WERI-Rb-1 (cell line): Measurements from ENCODE around the gene ATP2B3.

Experiments
- DNase-seq: peaks from one replicate; pipeline ENCODE4 v3.0.0-alpha.2; 2020
- H3K27ac ChIP-seq: fragments of 250-450 bp; sonication (Bioruptor Pico); 2 replicates; pipeline ENCODE4 v1.5.1; 2020; ENCODE audit warnings: mild to moderate bottlenecking, moderate library complexity
- H3K27me3 ChIP-seq: fragments of 250-450 bp; sonication (Bioruptor Pico); 2 replicates; pipeline ENCODE4 v1.5.1; 2021; ENCODE audit warnings: mild to moderate bottlenecking, low read depth, moderate library complexity; ENCODE audit not compliant: insufficient read depth, severe bottlenecking
- H3K36me3 ChIP-seq: fragments of 250-450 bp; sonication (Bioruptor Pico); 2 replicates; pipeline ENCODE4 v1.5.1; 2020; ENCODE audit warnings: mild to moderate bottlenecking, moderate library complexity
- H3K4me3 ChIP-seq: 2 replicates; pipeline ENCODE4 v1.5.1; 2011; ENCODE audit warnings: low read depth, mild to moderate bottlenecking, control low read depth, low read length
- H3K9me3 ChIP-seq: fragments of 250-450 bp; sonication (Bioruptor Pico); 2 replicates; pipeline ENCODE4 v1.5.1; 2021; ENCODE audit warnings: mild to moderate bottlenecking, moderate library complexity; ENCODE audit not compliant: severe bottlenecking
- CTCF ChIP-seq: IDR thresholded peaks from 2 replicates; pipeline ENCODE4 v1.5.1; 2011; ENCODE audit warnings: low read depth, mild to moderate bottlenecking, control low read depth, inconsistent platforms, low read length

The ATP2B3 gene

GRCh38 chrX:153539171-153539978 is 21.9 kb downstream of the ATP2B3 start:
- peaks cover 30% of the 10 kb centered on the region for H3K36me3 ChIP-seq
- DNase-seq = peak; percentile 92
- H3K27me3 ChIP-seq = peaks cover 39% of the 10 kb centered on the region
- peak; percentile 99 for TF ChIP-seq CTCF
- no peak overlapping the region for H3K4me3 ChIP-seq
- no peaks in the 10 kb centered on the region for H3K9me3 ChIP-seq
- peak overlapping the region; percentile 76 for H3K27ac ChIP-seq

GRCh38 chrX:153539979-153540358 is 22.5 kb downstream of the ATP2B3 start:
- no peak for TF ChIP-seq CTCF
- Histone ChIP-seq H3K4me3 (no peak overlapping the region), H3K27me3 (peaks cover 41% of the 10 kb centered on the region), H3K9me3 (no peaks in the 10 kb centered on the region), H3K27ac (no peak overlapping the region), H3K36me3 (peaks cover 30% of the 10 kb centered on the region)
- DNase-seq = no peak

GRCh38 chrX:153544727-153545126 is 27.3 kb downstream of the ATP2B3 start:
- peaks cover 46% of the 10 kb centered on the region for H3K27me3 ChIP-seq
- peaks cover 29% of the 10 kb centered on the region for H3K36me3 ChIP-seq
- TF ChIP-seq CTCF = no peak
- no peak for DNase-seq
- no peak overlapping the region for H3K27ac ChIP-seq
- no peaks in the 10 kb centered on the region for H3K9me3 ChIP-seq
- H3K4me3 ChIP-seq = no peak overlapping the region

GRCh38 chrX:153546386-153546785 is 28.9 kb downstream of the ATP2B3 start:
- TF ChIP-seq CTCF = no peak
- Histone ChIP-seq H3K4me3 (no peak overlapping the region), H3K9me3 (no peaks in the 10 kb centered on the region), H3K36me3 (peaks cover 44% of the 10 kb centered on the region), H3K27me3 (peaks cover 44% of the 10 kb centered on the region), H3K27ac (no peak overlapping the region)
- DNase-seq = no peak

- Histone ChIP-seq H3K9me3 (no peaks in the 10 kb centered on the region), H3K4me3 (no peak overlapping the region), H3K27me3 (peaks cover 48% of the 10 kb centered on the region), H3K36me3 (peaks cover 49% of the 10 kb centered on the region), H3K27ac (no peak overlapping the region; the same call in 1 of the 2 replicates)
- DNase-seq = peak; percentile 44
- no peak for TF ChIP-seq CTCF
Observed at GRCh38 chrX:153547195-153547594, 29.8 kb downstream of the ATP2B3 start.

GRCh38 chrX:153549231-153549630 is 31.8 kb downstream of the ATP2B3 start:
- Histone ChIP-seq H3K27me3 (peaks cover 51% of the 10 kb centered on the region), H3K36me3 (peaks cover 47% of the 10 kb centered on the region), H3K27ac (no peak overlapping the region), H3K9me3 (no peaks in the 10 kb centered on the region), H3K4me3 (no peak overlapping the region)
- no peak for TF ChIP-seq CTCF
- DNase-seq = no peak
